Right lobe of liver (tissue), 6 donors: Measurements from ENCODE around the gene TP53RK. TPM values are rescaled to one million over a fixed set of nuclear protein-coding genes. Genes with fewer than 3 reads are reported as not detected.
A peak's percentile ranks its signal among the peaks of the same experiment; 100 is the strongest.

Experiments used
- ATAC-seq, 4 donors: fragments of 200-7000 bp; cut with Tn5 transposase; one replicate each; pipeline ENCODE4 v1.9.1; 2020; ENCODE audit warnings: mild to moderate bottlenecking in 4 of 4, moderate library complexity in 4 of 4
- DNase-seq, 3 donors: peaks; one replicate each; pipeline ENCODE4 v3.0.0-alpha.2; 2020
- H3K27ac ChIP-seq, 3 donors: fragments of 200-600 bp; one replicate each; pipeline ENCODE4 v1.8.0; 2022
- H3K27me3 ChIP-seq, 2 donors: fragments of 200-600 bp; one replicate each; pipeline ENCODE4 v1.8.0; 2022
- H3K36me3 ChIP-seq, 4 donors: fragments of 200-600 bp; sonication (generic) in 1 of 4; one replicate each; pipeline versions ENCODE4 v1.5.1 to v1.8.0; 2017 to 2022; ENCODE audit warnings: control low read depth in 1 of 4
- H3K4me1 ChIP-seq, 4 donors: fragments of 200-600 bp; sonication (generic) in 1 of 4; one replicate each; pipeline versions ENCODE4 v1.5.1 to v1.8.0; 2017 to 2022; ENCODE audit warnings: control low read depth in 1 of 4
- H3K4me3 ChIP-seq, 3 donors: fragments of 200-600 bp; one replicate each; pipeline ENCODE4 v1.8.0; 2022
- H3K9me3 ChIP-seq, 4 donors: fragments of 200-600 bp; sonication (generic) in 1 of 4; one replicate each; pipeline versions ENCODE4 v1.5.1 to v1.8.0; 2017 to 2022; ENCODE audit warnings: control low read depth in 1 of 4
- POLR2A ChIP-seq: fragments of 450-650 bp; IDR thresholded peaks from one replicate; pipeline ENCODE4 v1.6.1; 2017; ENCODE audit warnings: antibody characterized with exemption, mild to moderate bottlenecking
- WGBS: methylation state at CpG from one replicate; pipeline ENCODE4 v1.1.6; 2018; ENCODE audit warnings: low coverage, low lambda C conversion rate; ENCODE audit not compliant: insufficient coverage; ENCODE audit errors: missing lambda C conversion rate; 5-methylcytosine and 5-hydroxymethylcytosine counted together
- intact Hi-C, 2 donors: fragments of 100-400 bp; cut with DNase I; formaldehyde crosslinking; loops; one replicate each; pipeline versions ENCODE4 v1.11.2 to v1.14.1; 2022
- total RNA-seq, 6 experiments: library from RNA; depleted of rRNA in 2 of 6; stranded (reverse); fragments of >200 nt in 2 of 6; fragmentation: NEBNext Ultra II Directional in 3 of 6; extraction: Animal tissue kit (Norgen Biotek cat#: 25700) in 3 of 6; gene quantifications; one replicate each; pipeline versions ENCODE4 v1.1.0 to v1.2.4, GENCODE V29; 2016 to 2023
- TF ChIP-seq, protein P1 (sequence below), 4 donors: fragments of 200-600 bp in 3 of 4; fragments of 450-650 bp in 1 of 4; IDR thresholded peaks; one replicate each; pipeline versions ENCODE4 v1.5.1 to v1.8.0; 2016 to 2022; ENCODE audit warnings: antibody characterized with exemption in 4 of 4, mild to moderate bottlenecking in 2 of 4
- donor health status: DM: no; HTN: yes; CAD: no.
- donor health status: DM: no; HTN: no; CAD: no.
- donor health status: DM: no; HTN: no; CAD: no.
- donor health status: DM: no; HTN: yes; CAD: no.
- donor health status: DM: no; HTN: yes; CAD: no.

Gene TP53RK
- total RNA-seq, 6 experiments from 2014 or later: 3.1 to 10.0 (median 5.2) TPM

DNA sequence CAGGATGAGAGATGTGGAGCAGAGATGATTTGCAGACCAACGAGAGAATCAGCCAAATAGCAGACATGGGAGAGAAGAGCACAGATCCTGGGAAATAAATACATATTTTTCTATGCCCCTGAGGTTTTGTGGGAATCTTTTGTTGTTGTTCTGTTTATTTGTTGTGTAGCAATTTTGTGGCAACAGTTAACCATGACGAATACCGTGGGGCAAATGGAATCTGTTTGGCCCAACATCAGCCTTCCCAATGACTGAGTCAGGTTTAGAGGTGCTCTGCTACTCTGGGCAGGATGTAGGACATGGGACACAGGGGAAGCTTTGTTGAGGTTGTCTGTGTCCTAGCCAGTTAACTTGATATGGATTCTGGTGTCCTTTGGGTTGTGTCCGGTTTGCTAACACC, 12.3 kb upstream of the TP53RK start:
- no peak overlapping the region for H3K27ac ChIP-seq
- no peaks in the 10 kb centered on the region for H3K27me3 ChIP-seq
- H3K4me1 ChIP-seq: peaks cover 0 to 35% (median 17%) of the 10 kb centered on the region in 4 donors
- no peaks in the 10 kb centered on the region for H3K9me3 ChIP-seq
- no peaks in the 10 kb centered on the region for H3K36me3 ChIP-seq
- TF ChIP-seq, protein P1, sequence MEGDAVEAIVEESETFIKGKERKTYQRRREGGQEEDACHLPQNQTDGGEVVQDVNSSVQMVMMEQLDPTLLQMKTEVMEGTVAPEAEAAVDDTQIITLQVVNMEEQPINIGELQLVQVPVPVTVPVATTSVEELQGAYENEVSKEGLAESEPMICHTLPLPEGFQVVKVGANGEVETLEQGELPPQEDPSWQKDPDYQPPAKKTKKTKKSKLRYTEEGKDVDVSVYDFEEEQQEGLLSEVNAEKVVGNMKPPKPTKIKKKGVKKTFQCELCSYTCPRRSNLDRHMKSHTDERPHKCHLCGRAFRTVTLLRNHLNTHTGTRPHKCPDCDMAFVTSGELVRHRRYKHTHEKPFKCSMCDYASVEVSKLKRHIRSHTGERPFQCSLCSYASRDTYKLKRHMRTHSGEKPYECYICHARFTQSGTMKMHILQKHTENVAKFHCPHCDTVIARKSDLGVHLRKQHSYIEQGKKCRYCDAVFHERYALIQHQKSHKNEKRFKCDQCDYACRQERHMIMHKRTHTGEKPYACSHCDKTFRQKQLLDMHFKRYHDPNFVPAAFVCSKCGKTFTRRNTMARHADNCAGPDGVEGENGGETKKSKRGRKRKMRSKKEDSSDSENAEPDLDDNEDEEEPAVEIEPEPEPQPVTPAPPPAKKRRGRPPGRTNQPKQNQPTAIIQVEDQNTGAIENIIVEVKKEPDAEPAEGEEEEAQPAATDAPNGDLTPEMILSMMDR (IDR thresholded peaks at IDR 0.05): no peak
- no peak for TF ChIP-seq POLR2A
- WGBS: 61% methylated on average over 4 of the region's 4 CpGs
- DNase-seq (no peak), ATAC-seq (no peak)
- H3K4me3 ChIP-seq: no peak overlapping the region
- intact Hi-C loops: no loop called here

DNA sequence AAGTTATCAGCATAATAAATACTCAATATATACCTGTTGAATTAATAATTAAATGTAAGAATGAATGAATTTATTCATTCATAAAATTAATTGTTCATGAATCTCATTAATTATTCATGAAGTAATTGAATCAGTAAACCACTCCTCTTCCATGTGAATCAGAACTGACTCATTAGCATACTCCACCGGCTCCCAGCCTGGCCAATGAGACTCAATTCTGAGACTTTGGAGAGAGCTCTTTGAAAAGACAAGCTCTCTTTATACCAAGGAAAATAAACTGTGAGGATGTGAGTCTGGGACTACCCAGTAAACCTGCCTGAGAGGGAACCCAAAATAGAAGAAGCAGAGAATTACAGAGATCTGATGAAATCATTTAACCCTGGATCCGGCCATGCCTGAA, 11.8 kb upstream of the TP53RK start:
- ATAC-seq (no peak), DNase-seq (no peak)
- no peak overlapping the region for H3K4me3 ChIP-seq
- intact Hi-C loops: no loop called here
- H3K9me3 ChIP-seq: no peaks in the 10 kb centered on the region
- no peak for TF ChIP-seq POLR2A
- TF ChIP-seq, protein P1 (IDR thresholded peaks at IDR 0.05): no peak
- WGBS: 66% methylated on average over 2 of the region's 2 CpGs
- no peak overlapping the region for H3K27ac ChIP-seq
- H3K27me3 ChIP-seq: no peaks in the 10 kb centered on the region
- H3K4me1 ChIP-seq: peaks cover 0 to 33% (median 15%) of the 10 kb centered on the region in 4 donors
- no peaks in the 10 kb centered on the region for H3K36me3 ChIP-seq

- no peaks in the 10 kb centered on the region for H3K27me3 ChIP-seq
- no peak for TF ChIP-seq POLR2A
- TF ChIP-seq, protein P1 (IDR thresholded peaks at IDR 0.05): no peak
- WGBS: 73% methylated on average over 4 of the region's 6 CpGs
- H3K4me3 ChIP-seq: no peak overlapping the region
- no peaks in the 10 kb centered on the region for H3K9me3 ChIP-seq
- H3K27ac ChIP-seq: no peak overlapping the region
- peaks cover 0 to 27% (median 12%) of the 10 kb centered on the region in 4 donors for H3K4me1 ChIP-seq
- ATAC-seq (no peak), DNase-seq (no peak)
- no peaks in the 10 kb centered on the region for H3K36me3 ChIP-seq
- intact Hi-C loops: no loop called here
These were observed 11.2 kb upstream of the TP53RK start for GRCh38 chr20:46700481-46700880.

- no peaks in the 10 kb centered on the region for H3K9me3 ChIP-seq
- ATAC-seq (peak; percentile 45 to 64 (median 58)), DNase-seq (no peak)
- TF ChIP-seq POLR2A: no peak
- TF ChIP-seq, protein P1 (IDR thresholded peaks at IDR 0.05): peak; percentile 49 to 67 (median 62)
- peaks cover 0 to 23% (median 11%) of the 10 kb centered on the region in 4 donors for H3K4me1 ChIP-seq
- H3K36me3 ChIP-seq: no peaks in the 10 kb centered on the region
- H3K27ac ChIP-seq: no peak overlapping the region
- intact Hi-C loops: no loop called here
- 41% methylated on average over 10 of the region's 12 CpGs for WGBS
- no peaks in the 10 kb centered on the region for H3K27me3 ChIP-seq
- H3K4me3 ChIP-seq: no peak overlapping the region
These were observed 10.6 kb upstream of the TP53RK start for GRCh38 chr20:46699651-46700359.
